Stomach (tissue), 9 donors: ENCODE results near the gene GPBAR1. TPM values are rescaled to one million over a fixed set of nuclear protein-coding genes. Genes with fewer than 3 reads are reported as not detected.

Source experiments
- DNase-seq, 2 donors: peaks; one replicate each; pipeline versions ENCODE4 v3.0.0 to v3.0.0-alpha.2; 2013 to 2019
- H3K27ac ChIP-seq, 5 donors: fragments of 200-600 bp in 4 of 5; sonication (generic) in 4 of 5; one replicate each; pipeline ENCODE4 v1.5.1; 2013 to 2019; ENCODE audit warnings: mild to moderate bottlenecking in 1 of 5, moderate library complexity in 1 of 5
- H3K27me3 ChIP-seq, 3 donors: fragments of 200-600 bp; sonication (generic); one replicate each; pipeline ENCODE4 v1.5.1; 2017 to 2019; ENCODE audit warnings: mixed run types in 1 of 3
- H3K36me3 ChIP-seq, 4 donors: fragments of 200-600 bp; sonication (generic); 1 replicate in 3 of 4; 2 replicates in 1 of 4; pipeline ENCODE4 v1.5.1; 2016 to 2019
- H3K4me1 ChIP-seq, 4 donors: fragments of 200-600 bp; sonication (generic); one replicate each; pipeline ENCODE4 v1.5.1; 2016 to 2019
- H3K4me3 ChIP-seq, 4 donors: fragments of 200-600 bp; sonication (generic) in 3 of 4; one replicate each; pipeline ENCODE4 v1.5.1; 2016 to 2019; ENCODE audit warnings: mild to moderate bottlenecking in 1 of 4
- H3K9me3 ChIP-seq, 4 donors: fragments of 200-600 bp; sonication (generic); one replicate each; pipeline ENCODE4 v1.5.1; 2016 to 2019
- EP300 ChIP-seq: sonication (generic); formaldehyde crosslinking; IDR thresholded peaks from one replicate; pipeline ENCODE4 v1.6.1; 2017; ENCODE audit warnings: antibody characterized with exemption
- POLR2A ChIP-seq, 4 donors: fragments of 450-650 bp; IDR thresholded peaks; one replicate each; pipeline ENCODE4 v1.6.1; 2016; ENCODE audit warnings: antibody characterized with exemption in 4 of 4, control low read depth in 2 of 4, mild to moderate bottlenecking in 1 of 4, moderate library complexity in 1 of 4
- POLR2AphosphoS5 ChIP-seq, 3 donors: sonication (generic); formaldehyde crosslinking; IDR thresholded peaks; one replicate each; pipeline ENCODE4 v1.6.1; 2016; ENCODE audit warnings: antibody characterized with exemption in 3 of 3
- WGBS, 5 donors: extraction: QIAGEN DNeasy Blood & Tissue Kit in 3 of 5; methylation state at CpG; one replicate each; pipeline versions ENCODE4 v1.1.5 to v1.1.7; 2013 to 2018; 5-methylcytosine and 5-hydroxymethylcytosine counted together
- intact Hi-C: fragments of 100-400 bp; cut with DNase I; formaldehyde crosslinking; loops from one replicate; pipeline ENCODE4 v1.15.1; 2023; ENCODE audit warnings: low total_unique reads
- polyA plus RNA-seq, 3 donors: library from polyadenylated mRNA; stranded (reverse); fragments of 200-250 nt; gene quantifications; one replicate each; pipeline ENCODE4 v1.2.3, GENCODE V29; 2013
- total RNA-seq, 5 donors: library from RNA; depleted of rRNA; stranded (reverse); fragments of >200 nt; gene quantifications; one replicate each; pipeline versions ENCODE4 v1.1.0 to v1.2.3, GENCODE V29; 2014 to 2016
- TF ChIP-seq, protein P1 (sequence below), 7 experiments: fragments of 450-650 bp in 4 of 7; fragments of 200-600 bp in 3 of 7; sonication (generic) in 3 of 7; IDR thresholded peaks; one replicate each; pipeline ENCODE4 v1.5.1; 2016 to 2019; ENCODE audit warnings: antibody characterized with exemption in 7 of 7, control low read depth in 2 of 7, mild to moderate bottlenecking in 1 of 7
- donor health status: healthy with polysubstance abuse.
- donor health status: Bipolar disorder and iron deficiency.
- donor health status: healthy.

GPBAR1 gene
- total and polyA plus RNA-seq, 8 donors: 0.45 to 4.8 (median 2.2) TPM

DNA sequence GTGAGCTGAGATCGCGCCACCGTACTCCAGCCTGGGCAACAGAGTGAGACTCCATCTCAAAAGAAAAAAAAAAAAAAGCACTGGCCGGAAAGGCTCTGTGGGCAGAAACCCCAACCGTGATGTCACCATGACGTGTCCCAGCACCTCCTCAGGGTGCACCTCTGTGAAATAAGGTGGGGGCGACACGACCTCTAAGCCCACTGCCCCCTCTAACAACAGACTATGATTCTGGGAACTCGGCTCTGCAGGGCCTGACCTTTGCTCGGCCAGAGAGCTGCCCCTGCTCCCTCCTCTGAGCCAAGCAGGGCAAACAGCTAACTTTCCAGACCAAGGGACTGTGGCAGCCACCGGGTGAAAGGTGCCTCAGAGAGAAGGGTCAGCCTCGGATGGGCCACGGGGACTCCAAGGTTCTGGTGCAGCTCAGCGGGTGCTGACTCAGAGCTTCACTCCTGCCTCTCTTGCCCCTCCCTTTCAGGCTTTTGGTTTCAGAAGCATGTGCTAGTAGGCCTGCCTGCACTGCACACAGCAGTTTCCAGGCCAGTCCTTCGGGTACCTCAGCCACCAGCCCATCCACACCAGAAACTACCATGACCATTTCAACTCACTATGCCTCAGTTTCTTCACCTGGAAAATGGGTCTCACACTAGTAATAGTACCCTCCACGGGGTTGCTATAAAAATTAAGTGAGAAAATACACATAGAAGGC lies 23.4 kb downstream of the GPBAR1 start:
- H3K9me3 ChIP-seq: no peaks in the 10 kb centered on the region
- H3K4me3 ChIP-seq: peak overlapping the region in 3 of 4 donors; percentile 20 to 30 (median 24)
- H3K27me3 ChIP-seq: no peaks in the 10 kb centered on the region
- H3K4me1 ChIP-seq: peaks cover 81 to 94% (median 89%) of the 10 kb centered on the region in 4 donors
- intact Hi-C loops: no loop called here
- TF ChIP-seq POLR2AphosphoS5 (IDR thresholded peaks at IDR 0.05): peak in 2 of 3 donors; percentile 64 to 75
- TF ChIP-seq POLR2A (IDR thresholded peaks at IDR 0.05): no peak
- peak; percentile 70 to 71 for DNase-seq
- WGBS, 5 donors: 31 to 44% (median 42%) methylated on average over 14 to 16 of the region's 16 CpGs
- peak overlapping the region; percentile 69 to 100 (median 99) for H3K27ac ChIP-seq
- H3K36me3 ChIP-seq: peaks cover 26 to 43% (median 34%) of the 10 kb centered on the region in 4 donors

DNA sequence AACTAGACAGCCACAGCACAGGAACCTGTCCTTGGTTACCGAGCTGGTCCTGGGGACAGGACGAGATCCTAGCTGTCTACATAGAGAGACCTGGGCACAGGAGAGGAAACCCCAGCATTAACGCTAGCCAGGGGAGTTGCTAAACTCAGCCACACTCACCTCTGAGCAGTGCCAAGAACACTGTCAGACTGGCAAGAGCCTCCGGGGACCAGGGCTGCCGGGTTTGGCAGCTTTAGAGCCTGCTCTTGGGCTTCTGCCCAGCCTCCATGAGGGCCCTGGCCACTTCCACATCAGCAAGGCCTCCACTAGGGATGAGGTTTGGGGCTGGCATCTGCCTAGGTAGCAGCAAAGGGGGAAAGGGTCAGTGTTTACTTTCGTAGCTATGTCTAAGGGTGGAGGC lies 24.8 kb downstream of the GPBAR1 start:
- peaks cover 90 to 96% (median 95%) of the 10 kb centered on the region in 4 donors for H3K4me1 ChIP-seq
- H3K36me3 ChIP-seq: peaks cover 13 to 30% (median 20%) of the 10 kb centered on the region in 4 donors
- WGBS, 5 donors: 9 to 34% (median 16%) methylated on average over 5 to 6 of the region's 6 CpGs
- peak overlapping the region in 2 of 4 donors; percentile 46 to 48 for H3K4me3 ChIP-seq
- no peaks in the 10 kb centered on the region for H3K27me3 ChIP-seq
- TF ChIP-seq, protein P1, sequence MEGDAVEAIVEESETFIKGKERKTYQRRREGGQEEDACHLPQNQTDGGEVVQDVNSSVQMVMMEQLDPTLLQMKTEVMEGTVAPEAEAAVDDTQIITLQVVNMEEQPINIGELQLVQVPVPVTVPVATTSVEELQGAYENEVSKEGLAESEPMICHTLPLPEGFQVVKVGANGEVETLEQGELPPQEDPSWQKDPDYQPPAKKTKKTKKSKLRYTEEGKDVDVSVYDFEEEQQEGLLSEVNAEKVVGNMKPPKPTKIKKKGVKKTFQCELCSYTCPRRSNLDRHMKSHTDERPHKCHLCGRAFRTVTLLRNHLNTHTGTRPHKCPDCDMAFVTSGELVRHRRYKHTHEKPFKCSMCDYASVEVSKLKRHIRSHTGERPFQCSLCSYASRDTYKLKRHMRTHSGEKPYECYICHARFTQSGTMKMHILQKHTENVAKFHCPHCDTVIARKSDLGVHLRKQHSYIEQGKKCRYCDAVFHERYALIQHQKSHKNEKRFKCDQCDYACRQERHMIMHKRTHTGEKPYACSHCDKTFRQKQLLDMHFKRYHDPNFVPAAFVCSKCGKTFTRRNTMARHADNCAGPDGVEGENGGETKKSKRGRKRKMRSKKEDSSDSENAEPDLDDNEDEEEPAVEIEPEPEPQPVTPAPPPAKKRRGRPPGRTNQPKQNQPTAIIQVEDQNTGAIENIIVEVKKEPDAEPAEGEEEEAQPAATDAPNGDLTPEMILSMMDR (IDR thresholded peaks at IDR 0.05): no peak
- peak in 2 of 3 donors; percentile 53 to 63 for TF ChIP-seq POLR2AphosphoS5 (IDR thresholded peaks at IDR 0.05)
- intact Hi-C loops: no loop called here
- DNase-seq: peak; percentile 46 to 84
- peak overlapping the region; percentile 83 to 100 (median 99) for H3K27ac ChIP-seq
- no peaks in the 10 kb centered on the region for H3K9me3 ChIP-seq

DNA sequence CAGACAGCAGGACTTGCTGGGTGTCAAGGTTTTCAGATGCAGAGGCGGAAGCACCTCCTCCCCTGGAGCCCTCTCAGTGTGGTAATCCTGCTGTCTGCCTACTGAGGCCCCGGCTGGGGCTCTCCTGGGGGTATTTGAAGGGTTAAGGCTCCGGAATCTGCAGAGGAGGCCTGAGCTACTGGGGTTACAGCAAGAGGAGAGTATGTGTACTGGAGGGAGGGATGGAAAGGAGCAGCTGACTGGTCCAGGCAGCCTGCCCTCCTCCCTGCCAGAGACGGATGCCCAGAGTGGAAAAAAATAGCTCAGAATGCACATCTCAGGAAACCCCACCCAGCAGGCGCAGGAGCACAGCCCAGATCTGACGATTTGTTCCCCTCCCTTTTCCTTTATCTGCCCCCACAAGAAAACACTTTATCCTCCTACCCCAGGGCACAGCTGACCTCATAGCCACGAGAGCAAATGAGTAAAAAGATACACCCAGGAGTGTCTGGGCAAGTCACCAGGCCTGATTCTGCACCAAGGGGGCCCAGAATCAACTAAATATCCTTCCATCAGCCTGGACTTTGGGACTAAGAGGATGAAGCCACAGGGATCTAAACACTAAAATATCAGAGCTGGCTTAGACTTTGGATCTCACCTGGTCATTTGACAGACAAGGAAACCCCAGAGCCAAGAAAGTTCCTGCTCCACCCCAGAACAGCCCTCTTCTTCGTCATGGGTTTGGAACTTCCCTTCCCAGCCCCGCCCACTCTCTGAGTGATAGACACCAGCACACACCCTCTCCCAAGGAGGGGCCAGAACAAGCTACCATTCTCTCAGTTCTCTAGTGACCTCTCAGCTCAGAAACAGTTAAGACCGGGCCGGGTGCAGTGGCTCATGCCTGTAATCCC lies 26.0 kb downstream of the GPBAR1 start:
- WGBS, 5 donors: 2 to 4% (median 3%) methylated on average over 11 of the region's 11 CpGs
- H3K27me3 ChIP-seq: no peaks in the 10 kb centered on the region
- H3K9me3 ChIP-seq: no peaks in the 10 kb centered on the region
- H3K4me1 ChIP-seq: peaks cover 90 to 97% (median 94%) of the 10 kb centered on the region in 4 donors
- intact Hi-C loops: no loop called here
- TF ChIP-seq EP300 (peak; percentile 43), POLR2AphosphoS5 (IDR thresholded peaks at IDR 0.05) (peak; percentile 79 to 85 (median 85))
- TF ChIP-seq, protein P1 (IDR thresholded peaks at IDR 0.05): no peak
- peak overlapping the region; percentile 83 to 100 (median 99) for H3K27ac ChIP-seq
- peaks cover under 1 to 17% (median 8%) of the 10 kb centered on the region in 4 donors for H3K36me3 ChIP-seq
- peak; percentile 93 to 97 for DNase-seq
- H3K4me3 ChIP-seq: peak overlapping the region; percentile 35 to 48 (median 44)

DNA sequence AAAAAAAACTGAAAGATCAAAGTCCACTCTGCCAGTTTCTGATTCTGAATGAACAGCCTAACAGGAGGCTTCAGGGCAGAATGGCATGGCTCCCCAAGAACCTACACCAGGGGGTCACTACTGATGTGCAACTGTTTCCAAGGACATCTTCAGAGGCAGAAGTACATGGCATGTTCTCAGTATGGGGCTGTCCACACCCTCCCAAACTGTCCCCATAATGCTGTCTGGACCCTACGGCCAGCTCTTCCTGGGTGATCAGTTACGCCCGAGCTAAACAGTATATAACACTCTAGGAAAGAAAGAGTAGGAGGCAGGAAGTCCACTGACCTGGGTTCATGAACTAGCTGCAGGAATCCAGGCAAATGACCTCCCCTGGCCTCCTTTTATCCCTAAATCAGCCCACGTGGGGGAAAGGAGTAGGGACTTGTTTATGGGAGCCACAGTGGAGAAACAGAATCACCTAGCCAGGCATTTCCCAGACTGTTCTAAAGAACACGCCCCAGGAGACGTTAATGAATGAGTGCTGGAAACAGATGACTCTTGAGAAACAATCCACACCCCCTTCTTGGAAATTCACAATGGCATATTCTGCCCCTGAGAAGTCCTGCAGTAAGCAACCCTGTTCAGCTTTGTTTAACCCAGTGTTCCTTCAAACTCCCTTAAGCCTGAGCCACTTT lies 29.0 kb downstream of the GPBAR1 start:
- peak overlapping the region; percentile 64 to 95 (median 82) for H3K4me3 ChIP-seq
- H3K4me1 ChIP-seq: peaks cover 70 to 89% (median 81%) of the 10 kb centered on the region in 4 donors
- intact Hi-C loops: no loop called here
- peak overlapping the region; percentile 97 to 100 (median 99) for H3K27ac ChIP-seq
- TF ChIP-seq EP300 (no peak), POLR2AphosphoS5 (IDR thresholded peaks at IDR 0.05) (peak; percentile 43 to 87 (median 51))
- TF ChIP-seq, protein P1 (IDR thresholded peaks at IDR 0.05): no peak
- 10 to 20% (median 15%) methylated on average over 6 of the region's 6 CpGs for WGBS, 5 donors
- no peaks in the 10 kb centered on the region for H3K36me3 ChIP-seq
- DNase-seq: peak in 1 of 2 donors; percentile 88
- H3K9me3 ChIP-seq: no peaks in the 10 kb centered on the region
- H3K27me3 ChIP-seq: no peaks in the 10 kb centered on the region
